HepG2 (cell line): Measurements from ENCODE around the gene IL32.
"Not testable (repeated sequence)": the region's sequence is repeated elsewhere in the genome, so short reads cannot be mapped to it uniquely, and the experiment has no call there.

Experiments used
- MXD4 ChIP-seq: IDR thresholded peaks from 2 replicates; pipeline ENCODE4 v1.6.1; 2016; ENCODE audit warnings: mild to moderate bottlenecking, missing biosample characterization, missing genetic modification reagents
- MYPOP ChIP-seq: sonication (generic); formaldehyde crosslinking; IDR thresholded peaks from 2 replicates; pipeline ENCODE4 v1.8.1; 2023; ENCODE audit warnings: mild to moderate bottlenecking, moderate library complexity, missing genetic modification reagents
- POLR2A ChIP-seq, 2 experiments: IDR thresholded peaks; 2 replicates each; pipeline ENCODE4 v1.6.1; 2011; ENCODE audit warnings: low read depth in 2 of 2, low read length in 2 of 2, mild to moderate bottlenecking in 1 of 2, moderate library complexity in 1 of 2; ENCODE audit not compliant: insufficient read depth in 1 of 2
- ZBTB38 ChIP-seq: sonication (generic); formaldehyde crosslinking; IDR thresholded peaks from 2 replicates; pipeline ENCODE4 v1.5.1; 2020; ENCODE audit warnings: mild to moderate bottlenecking, missing genetic modification reagents

GRCh38 chr16:3075946-3076345 is 10.5 kb downstream of the IL32 start:
- TF ChIP-seq POLR2A (IDR thresholded peaks at IDR 0.05; ENCODE audit: insufficient read depth in 1 of 2, low read depth in 2 of 2, low read length in 2 of 2); ZBTB38 (CRISPR knock-in tag); MYPOP; MXD4 (CRISPR knock-in tag): not testable (repeated sequence)
